ENCODE measurements around the gene ABR.

Gene ABR

DNA sequence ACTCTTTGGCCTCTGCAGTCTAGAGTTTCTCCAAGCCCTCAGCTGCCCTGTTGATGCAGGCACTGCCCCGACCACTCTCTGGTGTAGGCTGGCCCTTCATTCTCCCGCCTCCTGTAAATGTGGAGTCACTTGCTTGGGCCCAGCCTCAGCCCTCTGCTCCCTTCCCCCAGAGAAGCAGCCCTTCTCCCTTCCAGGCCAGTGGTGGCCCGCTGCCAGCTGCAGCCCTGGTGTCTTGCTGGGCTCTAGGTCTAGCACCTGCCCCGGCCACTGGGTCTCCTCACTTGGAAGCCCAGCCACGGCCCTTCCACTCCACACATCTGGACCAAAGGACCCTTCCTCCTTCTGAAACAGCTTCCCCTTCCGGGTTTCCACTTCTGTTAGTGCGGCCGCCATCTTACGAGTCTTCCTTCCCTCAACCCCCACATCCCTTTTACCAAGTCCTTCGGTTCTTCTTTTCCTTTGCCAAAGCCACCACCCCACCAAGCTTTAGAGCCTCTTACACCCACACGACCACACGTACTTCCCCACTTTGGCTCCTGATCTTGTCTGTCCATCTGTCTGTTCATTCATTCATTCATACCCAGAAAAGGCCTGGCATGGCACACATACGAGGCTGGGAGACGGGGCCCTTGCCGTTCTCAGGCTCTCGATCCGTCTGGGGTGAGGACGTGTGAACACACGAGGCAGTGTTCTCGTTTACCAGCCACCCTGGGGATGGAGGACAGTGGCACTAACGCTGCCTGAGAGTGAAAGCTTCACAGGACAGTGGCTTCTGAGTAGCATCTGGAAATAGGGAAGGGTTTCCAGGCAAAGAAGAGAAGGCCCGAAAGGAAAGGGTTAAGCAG is 68.0 kb downstream of the ABR start:
- Histone ChIP-seq H3K4me2 (ENCODE audit: low read depth, low read length, poor library complexity, severe bottlenecking) (peak overlapping the region; percentile 79), H3K4me3 (ENCODE audit: low read length, poor library complexity, severe bottlenecking) (no peak overlapping the region), H3K79me2 (ENCODE audit: insufficient read depth, low read length) (peaks cover 27% of the 10 kb centered on the region; the same call in 1 of the 2 replicates), H3F3A (ENCODE audit: low read depth) (no peaks in the 10 kb centered on the region), H3K36me3 (ENCODE audit: insufficient read depth, low read length) (no peaks in the 10 kb centered on the region), H3K27me3 (ENCODE audit: insufficient read depth, low read length, poor library complexity, severe bottlenecking) (no peaks in the 10 kb centered on the region), H4K20me1 (ENCODE audit: insufficient read depth, low read length, poor library complexity, severe bottlenecking) (peaks cover 3% of the 10 kb centered on the region), H3K9me3 (ENCODE audit: insufficient read depth, low read depth, low read length) (no peaks in the 10 kb centered on the region), H2AFZ (ENCODE audit: low read length) (no peak overlapping the region), H3K9ac (ENCODE audit: low read depth, low read length, poor library complexity, severe bottlenecking) (peak overlapping the region; percentile 82), H3K4me1 (ENCODE audit: insufficient read depth, low read length, poor library complexity, severe bottlenecking) (peaks cover 58% of the 10 kb centered on the region), H3K9me2 (replicated peaks; ENCODE audit: low read depth, low read length) (no peaks in the 10 kb centered on the region)
- TF ChIP-seq EZH2phosphoT487 (IDR thresholded peaks at IDR 0.05; ENCODE audit: borderline replicate concordance): no peak
- TF ChIP-seq, protein P1, sequence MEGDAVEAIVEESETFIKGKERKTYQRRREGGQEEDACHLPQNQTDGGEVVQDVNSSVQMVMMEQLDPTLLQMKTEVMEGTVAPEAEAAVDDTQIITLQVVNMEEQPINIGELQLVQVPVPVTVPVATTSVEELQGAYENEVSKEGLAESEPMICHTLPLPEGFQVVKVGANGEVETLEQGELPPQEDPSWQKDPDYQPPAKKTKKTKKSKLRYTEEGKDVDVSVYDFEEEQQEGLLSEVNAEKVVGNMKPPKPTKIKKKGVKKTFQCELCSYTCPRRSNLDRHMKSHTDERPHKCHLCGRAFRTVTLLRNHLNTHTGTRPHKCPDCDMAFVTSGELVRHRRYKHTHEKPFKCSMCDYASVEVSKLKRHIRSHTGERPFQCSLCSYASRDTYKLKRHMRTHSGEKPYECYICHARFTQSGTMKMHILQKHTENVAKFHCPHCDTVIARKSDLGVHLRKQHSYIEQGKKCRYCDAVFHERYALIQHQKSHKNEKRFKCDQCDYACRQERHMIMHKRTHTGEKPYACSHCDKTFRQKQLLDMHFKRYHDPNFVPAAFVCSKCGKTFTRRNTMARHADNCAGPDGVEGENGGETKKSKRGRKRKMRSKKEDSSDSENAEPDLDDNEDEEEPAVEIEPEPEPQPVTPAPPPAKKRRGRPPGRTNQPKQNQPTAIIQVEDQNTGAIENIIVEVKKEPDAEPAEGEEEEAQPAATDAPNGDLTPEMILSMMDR (conservative IDR thresholded peaks at IDR 0.05; ENCODE audit: low read length): no peak

DNA sequence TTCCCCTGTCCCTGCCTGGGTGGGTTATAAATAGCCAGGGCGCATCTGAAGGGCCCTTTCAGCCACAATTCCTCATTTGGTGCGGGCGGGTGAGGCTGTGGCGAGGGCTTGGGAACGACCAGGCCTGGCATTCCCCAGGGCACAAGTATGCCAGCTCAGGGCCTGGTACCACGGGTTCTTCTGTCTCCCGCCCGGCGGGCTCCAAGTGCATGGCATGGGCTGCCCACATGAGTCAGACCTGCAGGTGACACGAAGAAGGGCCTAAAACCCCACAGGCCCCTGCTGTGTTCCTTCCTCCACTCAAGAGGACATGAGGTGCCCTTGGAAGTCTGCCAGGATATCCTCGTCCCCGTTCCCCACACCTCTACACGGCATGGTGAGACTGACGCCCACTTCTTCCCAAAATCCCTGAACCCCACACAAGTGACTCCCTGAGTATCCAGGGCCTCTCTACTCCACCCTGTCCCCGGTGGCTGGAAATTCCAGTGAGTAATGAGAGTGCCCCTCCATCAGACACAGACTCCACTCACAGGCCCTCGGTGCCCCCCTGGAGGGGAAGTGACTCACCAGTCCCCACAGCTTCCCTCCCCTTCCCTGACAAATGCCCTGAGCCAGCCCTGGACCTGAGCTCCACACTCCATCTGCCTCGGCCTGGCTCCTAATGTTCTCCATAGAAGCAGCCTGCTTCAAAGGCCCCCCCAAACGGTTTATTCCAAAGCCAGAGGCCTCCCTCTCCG is 68.8 kb downstream of the ABR start:
- no peaks in the 10 kb centered on the region for H3K9me3 ChIP-seq (ENCODE audit: insufficient read depth, low read depth, low read length)
- peaks cover 29% of the 10 kb centered on the region; the same call in 1 of the 2 replicates for H3K79me2 ChIP-seq (ENCODE audit: insufficient read depth, low read length)
- H3K27me3 ChIP-seq (ENCODE audit: insufficient read depth, low read length, poor library complexity, severe bottlenecking): no peaks in the 10 kb centered on the region
- H3K4me1 ChIP-seq (ENCODE audit: insufficient read depth, low read length, poor library complexity, severe bottlenecking): peaks cover 58% of the 10 kb centered on the region
- peak overlapping the region; percentile 82 for H3K9ac ChIP-seq (ENCODE audit: low read depth, low read length, poor library complexity, severe bottlenecking)
- no peak overlapping the region for H2AFZ ChIP-seq (ENCODE audit: low read length)
- peak overlapping the region; percentile 79 for H3K4me2 ChIP-seq (ENCODE audit: low read depth, low read length, poor library complexity, severe bottlenecking)
- H3K9me2 ChIP-seq (replicated peaks; ENCODE audit: low read depth, low read length): no peaks in the 10 kb centered on the region
- H3K36me3 ChIP-seq (ENCODE audit: insufficient read depth, low read length): no peaks in the 10 kb centered on the region
- peaks cover 3% of the 10 kb centered on the region for H4K20me1 ChIP-seq (ENCODE audit: insufficient read depth, low read length, poor library complexity, severe bottlenecking)
- peak overlapping the region; percentile 81 for H3K4me3 ChIP-seq (ENCODE audit: low read length, poor library complexity, severe bottlenecking)
- 0 out of 2 replicates have a peak, but pooled peaks cover 2% of the 10 kb centered on the region for H3F3A ChIP-seq (ENCODE audit: low read depth)
- TF ChIP-seq EZH2phosphoT487 (IDR thresholded peaks at IDR 0.05; ENCODE audit: borderline replicate concordance): no peak

DNA sequence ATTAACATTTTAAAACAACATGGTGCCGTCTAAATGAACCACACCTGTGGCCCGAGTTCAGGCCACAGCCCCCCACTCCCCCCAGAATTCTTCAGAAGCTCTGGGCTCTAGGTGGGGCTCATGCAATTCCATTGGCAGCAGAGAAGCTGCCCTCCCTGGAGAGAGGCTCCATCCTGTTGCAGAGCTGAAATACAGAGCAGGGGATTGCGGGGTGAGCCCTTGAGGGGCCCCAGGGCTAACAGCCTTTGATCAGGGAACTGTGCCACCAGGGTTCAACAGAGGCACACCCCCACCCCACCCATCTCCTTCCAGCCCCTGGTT is 69.3 kb downstream of the ABR start:
- Histone ChIP-seq H3K9me2 (replicated peaks; ENCODE audit: low read depth, low read length) (no peaks in the 10 kb centered on the region), H3K4me3 (ENCODE audit: low read length, poor library complexity, severe bottlenecking) (peak overlapping the region; percentile 81), H3F3A (ENCODE audit: low read depth) (0 out of 2 replicates have a peak, but pooled peaks cover 3% of the 10 kb centered on the region), H2AFZ (ENCODE audit: low read length) (no peak overlapping the region), H3K4me2 (ENCODE audit: low read depth, low read length, poor library complexity, severe bottlenecking) (peak overlapping the region; percentile 79), H3K36me3 (ENCODE audit: insufficient read depth, low read length) (no peaks in the 10 kb centered on the region), H4K20me1 (ENCODE audit: insufficient read depth, low read length, poor library complexity, severe bottlenecking) (peaks cover 5% of the 10 kb centered on the region), H3K27me3 (ENCODE audit: insufficient read depth, low read length, poor library complexity, severe bottlenecking) (no peaks in the 10 kb centered on the region), H3K9ac (ENCODE audit: low read depth, low read length, poor library complexity, severe bottlenecking) (peak overlapping the region; percentile 82), H3K79me2 (ENCODE audit: insufficient read depth, low read length) (peaks cover 29% of the 10 kb centered on the region; the same call in 1 of the 2 replicates), H3K4me1 (ENCODE audit: insufficient read depth, low read length, poor library complexity, severe bottlenecking) (peaks cover 56% of the 10 kb centered on the region), H3K9me3 (ENCODE audit: insufficient read depth, low read depth, low read length) (no peaks in the 10 kb centered on the region)
- TF ChIP-seq, protein P1 (conservative IDR thresholded peaks at IDR 0.05; ENCODE audit: low read length): no peak
- TF ChIP-seq EZH2phosphoT487 (IDR thresholded peaks at IDR 0.05; ENCODE audit: borderline replicate concordance): no peak

Data from Loucy (cell line).